Lung (tissue), 12 donors: ENCODE data around the gene GSPT2. TPM values are rescaled to one million over a fixed set of nuclear protein-coding genes. Genes with fewer than 3 reads are reported as not detected.

Experiments
- ATAC-seq: fragments of 200-7000 bp; cut with Tn5 transposase; one replicate; pipeline ENCODE4 v1.9.1; 2020; ENCODE audit warnings: moderate number of reproducible peaks; ENCODE audit not compliant: insufficient read depth, low FRiP score
- DNase-seq, 3 donors: peaks; one replicate each; pipeline ENCODE4 v3.0.0-alpha.2; 2013 to 2017
- H3K27ac ChIP-seq, 2 donors: one replicate each; pipeline ENCODE4 v1.5.1; 2013; ENCODE audit warnings: mild to moderate bottlenecking in 2 of 2, moderate library complexity in 2 of 2, control low read depth in 1 of 2, inconsistent platforms in 1 of 2, low read depth in 1 of 2, low read length in 1 of 2
- H3K27me3 ChIP-seq, 3 donors: one replicate each; pipeline ENCODE4 v1.5.1; 2013; ENCODE audit warnings: low read length in 2 of 3; ENCODE audit not compliant: control insufficient read depth in 3 of 3, insufficient read depth in 3 of 3
- H3K36me3 ChIP-seq, 4 donors: one replicate each; pipeline ENCODE4 v1.5.1; 2013; ENCODE audit warnings: low read length in 4 of 4, mild to moderate bottlenecking in 1 of 4, moderate library complexity in 1 of 4; ENCODE audit not compliant: control insufficient read depth in 4 of 4, insufficient read depth in 4 of 4
- H3K4me1 ChIP-seq, 5 donors: one replicate each; pipeline ENCODE4 v1.5.1; 2013; ENCODE audit warnings: low read length in 5 of 5, mild to moderate bottlenecking in 2 of 5, moderate library complexity in 1 of 5; ENCODE audit not compliant: control insufficient read depth in 5 of 5, insufficient read depth in 5 of 5
- H3K4me3 ChIP-seq: one replicate; pipeline ENCODE4 v1.5.1; 2013; ENCODE audit warnings: mild to moderate bottlenecking, control low read depth, moderate library complexity
- H3K9ac ChIP-seq, 2 donors: one replicate each; pipeline ENCODE4 v1.5.1; 2013; ENCODE audit warnings: low read length in 2 of 2, control low read depth in 1 of 2; ENCODE audit not compliant: insufficient read depth in 1 of 2
- H3K9me3 ChIP-seq, 4 donors: one replicate each; pipeline ENCODE4 v1.5.1; 2013; ENCODE audit warnings: low read length in 3 of 4, mild to moderate bottlenecking in 1 of 4, moderate library complexity in 1 of 4; ENCODE audit not compliant: control insufficient read depth in 4 of 4, insufficient read depth in 3 of 4
- CTCF ChIP-seq: IDR thresholded peaks from 2 replicates; pipeline ENCODE4 v1.5.1; 2012; ENCODE audit warnings: mild to moderate bottlenecking; ENCODE audit errors: control extremely low read depth, extremely low read depth
- WGBS, 2 donors: extraction: QIAGEN DNeasy Blood & Tissue Kit; methylation state at CpG; one replicate each; pipeline ENCODE4 v1.1.7; 2013; 5-methylcytosine and 5-hydroxymethylcytosine counted together
- polyA plus RNA-seq, 2 donors: library from polyadenylated mRNA; stranded (reverse); fragments of 200-250 nt; gene quantifications; one replicate each; pipeline ENCODE4 v1.2.1, GENCODE V29; 2013
- total RNA-seq, 2 donors: library from RNA; depleted of rRNA in 1 of 2; stranded (reverse); fragments of >200 nt in 1 of 2; gene quantifications; one replicate each; pipeline ENCODE4 v1.2.1, GENCODE V29; 2014 to 2021
- donor health status: control.
- donor health status: control.
- donor health status: Bipolar disorder and iron deficiency.
- donor health status: healthy.
- donor health status: DM: yes; HTN: yes; CAD: no.

GSPT2 gene
- total and polyA plus RNA-seq, 4 donors: 3.2 to 11.1 (median 6.3) TPM

GRCh38 chrX:51766546-51766945, 23.3 kb downstream of the GSPT2 start:
- 70 to 84% methylated on average over 5 of the region's 5 CpGs for WGBS, 2 donors
- no peaks in the 10 kb centered on the region for H3K36me3 ChIP-seq
- no peak overlapping the region for H3K27ac ChIP-seq
- no peak for ATAC-seq
- no peak for DNase-seq
- peaks cover 0 to 5% (median 0%) of the 10 kb centered on the region in 3 donors for H3K27me3 ChIP-seq
- no peak overlapping the region for H3K4me3 ChIP-seq
- no peak overlapping the region for H3K9ac ChIP-seq
- TF ChIP-seq CTCF: no peak
- peaks cover 0 to 13% (median 0%) of the 10 kb centered on the region in 4 donors for H3K9me3 ChIP-seq
- H3K4me1 ChIP-seq: no peaks in the 10 kb centered on the region

- Histone ChIP-seq H3K27ac (no peak overlapping the region), H3K36me3 (no peaks in the 10 kb centered on the region), H3K9me3 (no peaks in the 10 kb centered on the region), H3K4me3 (no peak overlapping the region), H3K27me3 (peaks cover 3 to 15% (median 9%) of the 10 kb centered on the region in 3 donors), H3K4me1 (no peaks in the 10 kb centered on the region), H3K9ac (no peak overlapping the region)
- ATAC-seq: no peak
- TF ChIP-seq CTCF: no peak
- 27 to 73% methylated on average over 3 of the region's 3 CpGs for WGBS, 2 donors
- DNase-seq: no peak
Measured at GRCh38 chrX:51776851-51777250, 33.6 kb downstream of the GSPT2 start.

- peaks cover 3 to 18% (median 17%) of the 10 kb centered on the region in 3 donors for H3K27me3 ChIP-seq
- ATAC-seq (no peak), DNase-seq (no peak)
- WGBS, 2 donors: 67 to 82% methylated on average over 3 of the region's 3 CpGs
- H3K4me3 ChIP-seq: no peak overlapping the region
- no peaks in the 10 kb centered on the region for H3K9me3 ChIP-seq
- no peaks in the 10 kb centered on the region for H3K36me3 ChIP-seq
- no peaks in the 10 kb centered on the region for H3K4me1 ChIP-seq
- H3K9ac ChIP-seq: no peak overlapping the region
- TF ChIP-seq CTCF: no peak
- H3K27ac ChIP-seq: no peak overlapping the region
Measured at GRCh38 chrX:51779306-51779705, 36.1 kb downstream of the GSPT2 start.

- H3K9ac ChIP-seq: no peak overlapping the region
- ATAC-seq (no peak), DNase-seq (no peak)
- no peaks in the 10 kb centered on the region for H3K36me3 ChIP-seq
- no peaks in the 10 kb centered on the region for H3K4me1 ChIP-seq
- whole genome bisulfite sequencing, 2 donors: 74 to 94% methylated on average over 2 of the region's 2 CpGs
- H3K9me3 ChIP-seq: no peaks in the 10 kb centered on the region
- H3K27ac ChIP-seq: no peak overlapping the region
- H3K27me3 ChIP-seq: peaks cover 8 to 28% (median 17%) of the 10 kb centered on the region in 3 donors
- no peak overlapping the region for H3K4me3 ChIP-seq
- TF ChIP-seq CTCF: no peak
Measured at GRCh38 chrX:51795136-51795535, 51.9 kb downstream of the GSPT2 start.
